Measurements from ENCODE around the gene KIF1A.
"Not testable (repeated sequence)": the region's sequence is repeated elsewhere in the genome, so short reads cannot be mapped to it uniquely, and the experiment has no call there.

The KIF1A gene

DNA sequence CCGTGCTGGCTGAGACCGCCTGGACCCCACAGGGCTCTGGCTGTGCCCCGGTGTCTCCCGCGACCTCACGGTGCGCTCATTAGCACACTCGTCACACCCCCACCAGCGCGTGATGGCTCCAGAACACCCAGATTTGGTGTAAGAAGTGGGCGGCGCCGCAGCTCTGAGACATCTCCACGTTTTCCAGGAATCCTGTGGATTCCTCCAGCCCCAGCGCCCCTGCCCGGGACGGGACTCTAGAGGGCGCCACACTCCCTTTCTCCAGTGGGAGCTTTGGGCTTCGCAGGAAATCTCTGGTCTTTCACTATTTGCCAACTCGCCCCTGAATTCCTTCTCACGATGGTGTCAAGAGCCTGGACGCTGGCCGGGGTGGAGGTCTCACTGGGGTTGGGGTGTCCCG is 144.7 kb downstream of the KIF1A start:
- DNase-seq = not testable (repeated sequence)

- DNase-seq = peak; percentile 40
Observed at GRCh38 chr2:240674461-240675184, 145.4 kb downstream of the KIF1A start.

GRCh38 chr2:240672701-240673190 is 147.3 kb downstream of the KIF1A start:
- DNase-seq = peak; percentile 33

DNA sequence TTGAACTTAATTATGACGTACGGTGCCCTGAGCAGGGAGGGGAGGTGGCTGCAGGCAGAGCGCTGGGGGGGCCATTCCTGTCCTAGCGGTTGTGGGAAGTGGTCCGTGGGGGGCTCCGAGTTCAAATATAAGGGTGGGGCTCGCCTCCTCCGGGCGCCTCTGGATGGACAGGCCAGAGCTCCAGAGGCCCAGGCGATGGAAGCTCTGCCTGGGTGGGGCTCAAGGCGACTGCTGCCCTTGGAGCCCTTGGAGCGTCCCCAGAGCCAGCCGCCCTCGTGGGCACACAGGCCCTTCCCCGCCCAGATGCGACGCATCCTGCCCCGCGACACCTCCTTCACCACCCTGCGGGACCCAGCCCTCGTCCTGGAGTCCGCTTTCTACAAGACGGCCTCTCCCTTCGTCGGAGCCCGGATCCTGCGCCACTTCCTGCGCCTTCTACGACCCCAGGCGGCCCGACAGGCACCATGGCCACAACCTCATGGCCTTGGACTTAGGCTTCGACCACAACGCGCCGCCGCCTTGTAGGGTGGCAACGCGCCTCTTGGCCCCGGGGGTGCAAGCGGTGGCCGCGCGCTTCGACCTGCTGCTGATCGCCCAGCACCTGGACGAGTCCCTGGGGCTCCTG is 147.8 kb downstream of the KIF1A start:
- peak; percentile 48 for DNase-seq

GRCh38 chr2:240670950-240671349 is 149.1 kb downstream of the KIF1A start:
- peak; percentile 7 for DNase-seq

- peak; percentile 15 for DNase-seq
Observed at GRCh38 chr2:240670402-240670801, 149.6 kb downstream of the KIF1A start.

GRCh38 chr2:240664622-240665021 is 155.4 kb downstream of the KIF1A start:
- DNase-seq = no peak

Measured in activated CD8-positive, alpha-beta memory T cell treated with anti-CD3 and anti-CD28 coated beads for 24 hours (primary cell).